B cell (primary cell): ENCODE measurements around the gene GPR22. TPM values are rescaled to one million over a fixed set of nuclear protein-coding genes. Genes with fewer than 3 reads are reported as not detected.

ENCODE experiments used
- ATAC-seq: fragments of 200-7000 bp; cut with Tn5 transposase; one replicate; pipeline ENCODE4 v1.10.0; 2021; ENCODE audit warnings: low read depth, mild to moderate bottlenecking, moderate number of reproducible peaks, moderate library complexity
- CTCF ChIA-PET: fragments of 350-600 bp; sonication (Branson Sonifier 250); formaldehyde crosslinking; loops from one replicate; lab custom pipeline; 2021; ENCODE audit warnings: antibody characterized with exemption, inconsistent platforms; lab: Charles Lee
- POLR2A ChIA-PET: fragments of 350-600 bp; sonication (Branson Sonifier 250); formaldehyde crosslinking; loops from one replicate; lab custom pipeline; 2021; ENCODE audit warnings: antibody characterized with exemption; lab: Charles Lee
- DNase-seq: peaks from one replicate; pipeline ENCODE4 v3.0.0; 2013
- H2AFZ ChIP-seq: 2 replicates; pipeline ENCODE4 v1.6.1; 2012; ENCODE audit warnings: mild to moderate bottlenecking, low read depth, low read length; ENCODE audit not compliant: insufficient read depth, poor library complexity, severe bottlenecking
- H3K27ac ChIP-seq, 2 donors: 1 replicate in 1 of 2; 2 replicates in 1 of 2; pipeline ENCODE4 v1.5.1; 2012 to 2013; ENCODE audit warnings: low read length in 2 of 2, mild to moderate bottlenecking in 2 of 2, moderate library complexity in 1 of 2
- H3K27me3 ChIP-seq, 4 experiments: fragments of 200-600 bp in 1 of 4; sonication (generic) in 1 of 4; replicated peaks in 1 of 4; 1 replicate in 2 of 4; 2 replicates in 2 of 4; pipeline versions ENCODE4 v1.6.1 to v1.7.0; 2013 to 2016; ENCODE audit warnings: low read length in 3 of 4, mild to moderate bottlenecking in 2 of 4, mixed read lengths in 1 of 4, moderate library complexity in 1 of 4; ENCODE audit not compliant: insufficient read depth in 4 of 4, control insufficient read depth in 3 of 4; ENCODE audit errors: control extremely low read depth in 1 of 4
- H3K36me3 ChIP-seq, 2 experiments: replicated peaks in 1 of 2; 1 replicate in 1 of 2; 2 replicates in 1 of 2; pipeline versions ENCODE4 v1.6.1 to v1.7.1; 2013; ENCODE audit warnings: low read length in 1 of 2; ENCODE audit not compliant: insufficient read depth in 2 of 2, control insufficient read depth in 1 of 2; ENCODE audit errors: control extremely low read depth in 1 of 2, extremely low read depth in 1 of 2
- H3K4me1 ChIP-seq, 2 donors: fragments of 200-600 bp in 1 of 2; sonication (generic) in 1 of 2; 1 replicate in 1 of 2; 2 replicates in 1 of 2; pipeline versions ENCODE4 v1.5.1 to v1.6.1; 2013 to 2017; ENCODE audit warnings: low read length in 2 of 2; ENCODE audit not compliant: control insufficient read depth in 2 of 2, insufficient read depth in 2 of 2
- H3K4me2 ChIP-seq: replicated peaks from 2 replicates; pipeline ENCODE3; 2012; ENCODE audit warnings: mild to moderate bottlenecking, low read depth, low read length; ENCODE audit not compliant: poor library complexity, severe bottlenecking
- H3K4me3 ChIP-seq, 5 experiments: fragments of 200-600 bp in 1 of 5; sonication (generic) in 1 of 5; 1 replicate in 3 of 5; 2 replicates in 2 of 5; pipeline versions ENCODE4 v1.5.1 to v1.7.0; 2011 to 2016; ENCODE audit warnings: low read length in 4 of 5, mild to moderate bottlenecking in 4 of 5, low read depth in 2 of 5, control low read depth in 1 of 5, moderate library complexity in 1 of 5; ENCODE audit not compliant: insufficient read depth in 1 of 5; ENCODE audit errors: control extremely low read depth in 1 of 5, extremely low read depth in 1 of 5
- H3K79me2 ChIP-seq: fragments of 200-600 bp; sonication (generic); one replicate; pipeline ENCODE4 v1.6.0; 2016; ENCODE audit warnings: low read length; ENCODE audit not compliant: control insufficient read depth, insufficient read depth
- H3K9ac ChIP-seq: fragments of 200-600 bp; sonication (generic); 2 replicates; pipeline ENCODE4 v1.6.1; 2017; ENCODE audit warnings: mild to moderate bottlenecking, low read length, moderate library complexity
- H3K9me3 ChIP-seq, 3 donors: one replicate each; pipeline versions ENCODE4 v1.6.1 to v1.7.1; 2013; ENCODE audit warnings: low read length in 2 of 3; ENCODE audit not compliant: control insufficient read depth in 2 of 3, insufficient read depth in 1 of 3; ENCODE audit errors: control extremely low read depth in 1 of 3
- H4K20me1 ChIP-seq: 2 replicates; pipeline ENCODE4 v1.6.0; 2012; ENCODE audit warnings: mild to moderate bottlenecking, low read length; ENCODE audit not compliant: insufficient read depth, control insufficient read depth, poor library complexity, severe bottlenecking
- H3K27ac Mint-ChIP-seq: one replicate; pipeline ENCODE4 v1.8.0; 2021; ENCODE audit warnings: mixed read lengths
- H3K27me3 Mint-ChIP-seq: one replicate; pipeline ENCODE4 v1.8.0; 2021; ENCODE audit warnings: mixed read lengths
- H3K4me1 Mint-ChIP-seq: one replicate; pipeline ENCODE4 v1.8.0; 2021; ENCODE audit warnings: mixed read lengths
- H3K4me3 Mint-ChIP-seq: one replicate; pipeline ENCODE4 v1.8.0; 2021; ENCODE audit warnings: mixed read lengths
- H3K9me3 Mint-ChIP-seq: one replicate; pipeline ENCODE4 v1.8.0; 2022; ENCODE audit warnings: mixed read lengths; ENCODE audit not compliant: insufficient read depth
- CTCF ChIP-seq: fragments of 200-600 bp; IDR thresholded peaks from one replicate; pipeline ENCODE4 v1.8.0; 2022; ENCODE audit warnings: antibody characterized with exemption, mild to moderate bottlenecking
- EZH2 ChIP-seq: IDR thresholded peaks from 2 replicates; pipeline ENCODE4 v1.6.1; 2012; ENCODE audit warnings: borderline replicate concordance, low read depth, mild to moderate bottlenecking, moderate library complexity, low read length; ENCODE audit not compliant: insufficient read depth, poor library complexity, severe bottlenecking
- WGBS: methylation state at CpG from one replicate; pipeline ENCODE4 v1.1.5; 2013; ENCODE audit warnings: missing lambda C conversion rate; ENCODE audit not compliant: insufficient coverage; 5-methylcytosine and 5-hydroxymethylcytosine counted together
- intact Hi-C: fragments of 100-400 bp; cut with micrococcal nuclease; formaldehyde crosslinking; loops from one replicate; pipeline ENCODE4 v1.10.0; 2022
- polyA plus RNA-seq: library from polyadenylated mRNA; depleted of rRNA; stranded (reverse); fragments of >200 nt; gene quantifications from 2 replicates; pipeline ENCODE4 v1.2.3, GENCODE V29; 2012
- total RNA-seq, 2 donors: library from RNA; stranded (reverse); fragments of 120-200 nt in 1 of 2; gene quantifications; 1 replicate in 1 of 2; 2 replicates in 1 of 2; pipeline versions ENCODE4 v1.2.3 to v1.2.4, GENCODE V29; 2013 to 2022

Gene GPR22
- total and polyA plus RNA-seq, 2 donors (not counting 1 experiment from before 2014, with no cell fraction given) = not detected

GRCh38 chr7:107482571-107482970 lies 12.7 kb downstream of the GPR22 start:
- Histone ChIP-seq H3K9ac (no peak overlapping the region), H2AFZ (no peak overlapping the region), H3K4me1 (no peaks in the 10 kb centered on the region), H3K4me2 (no peak overlapping the region), H3K79me2 (no peaks in the 10 kb centered on the region), H3K27me3 (no peaks in the 10 kb centered on the region), H3K9me3 (no peaks in the 10 kb centered on the region), H3K27ac (no peak overlapping the region), H4K20me1 (no peaks in the 10 kb centered on the region), H3K4me3 (no peak overlapping the region), H3K36me3 (no peaks in the 10 kb centered on the region)
- DNase-seq (no peak), ATAC-seq (no peak)
- CTCF ChIA-PET = no interaction called here
- POLR2A ChIA-PET = no interaction called here
- no CpG with 5 or more reads among the region's 1 CpG for WGBS
- no peak overlapping the region for H3K4me3 Mint-ChIP-seq
- no peaks in the 10 kb centered on the region for H3K27me3 Mint-ChIP-seq
- TF ChIP-seq EZH2 (no peak), CTCF (no peak)
- intact Hi-C loops = no loop called here
- no peak overlapping the region for H3K27ac Mint-ChIP-seq
- H3K9me3 Mint-ChIP-seq = no peaks in the 10 kb centered on the region
- H3K4me1 Mint-ChIP-seq = peaks cover 4% of the 10 kb centered on the region

- Histone ChIP-seq H3K9ac (no peak overlapping the region), H2AFZ (no peak overlapping the region), H3K27ac (no peak overlapping the region), H3K4me3 (no peak overlapping the region), H3K9me3 (no peaks in the 10 kb centered on the region), H3K4me1 (no peaks in the 10 kb centered on the region), H3K27me3 (no peaks in the 10 kb centered on the region), H4K20me1 (no peaks in the 10 kb centered on the region), H3K79me2 (no peaks in the 10 kb centered on the region), H3K4me2 (no peak overlapping the region), H3K36me3 (no peaks in the 10 kb centered on the region)
- DNase-seq (no peak), ATAC-seq (no peak)
- Mint-ChIP-seq H3K27ac (no peak overlapping the region), H3K4me3 (no peak overlapping the region), H3K27me3 (no peaks in the 10 kb centered on the region), H3K9me3 (no peaks in the 10 kb centered on the region), H3K4me1 (peaks cover 5% of the 10 kb centered on the region)
- no peak for TF ChIP-seq EZH2
- TF ChIP-seq CTCF = no peak
- ChIA-PET CTCF (no interaction called here), POLR2A (no interaction called here)
- WGBS = no CpG with 5 or more reads among the region's 3 CpGs
- intact Hi-C loops = no loop called here
Measured at GRCh38 chr7:107486041-107486440, 16.2 kb downstream of the GPR22 start.
